Esophagus squamous epithelium (tissue), 4 donors: ENCODE data around the gene PAPPA.

Experiments used
- POLR2A ChIP-seq, 4 donors: fragments of 450-650 bp; IDR thresholded peaks; one replicate each; pipeline ENCODE4 v1.6.1; 2017; ENCODE audit warnings: antibody characterized with exemption in 4 of 4, mild to moderate bottlenecking in 4 of 4, moderate library complexity in 3 of 4
- TF ChIP-seq, protein P1 (sequence below), 6 experiments: fragments of 450-650 bp in 4 of 6; fragments of 200-600 bp in 2 of 6; sonication (generic) in 2 of 6; IDR thresholded peaks; one replicate each; pipeline ENCODE4 v1.5.1; 2016 to 2019; ENCODE audit warnings: antibody characterized with exemption in 6 of 6, mild to moderate bottlenecking in 4 of 6, moderate library complexity in 4 of 6

DNA sequence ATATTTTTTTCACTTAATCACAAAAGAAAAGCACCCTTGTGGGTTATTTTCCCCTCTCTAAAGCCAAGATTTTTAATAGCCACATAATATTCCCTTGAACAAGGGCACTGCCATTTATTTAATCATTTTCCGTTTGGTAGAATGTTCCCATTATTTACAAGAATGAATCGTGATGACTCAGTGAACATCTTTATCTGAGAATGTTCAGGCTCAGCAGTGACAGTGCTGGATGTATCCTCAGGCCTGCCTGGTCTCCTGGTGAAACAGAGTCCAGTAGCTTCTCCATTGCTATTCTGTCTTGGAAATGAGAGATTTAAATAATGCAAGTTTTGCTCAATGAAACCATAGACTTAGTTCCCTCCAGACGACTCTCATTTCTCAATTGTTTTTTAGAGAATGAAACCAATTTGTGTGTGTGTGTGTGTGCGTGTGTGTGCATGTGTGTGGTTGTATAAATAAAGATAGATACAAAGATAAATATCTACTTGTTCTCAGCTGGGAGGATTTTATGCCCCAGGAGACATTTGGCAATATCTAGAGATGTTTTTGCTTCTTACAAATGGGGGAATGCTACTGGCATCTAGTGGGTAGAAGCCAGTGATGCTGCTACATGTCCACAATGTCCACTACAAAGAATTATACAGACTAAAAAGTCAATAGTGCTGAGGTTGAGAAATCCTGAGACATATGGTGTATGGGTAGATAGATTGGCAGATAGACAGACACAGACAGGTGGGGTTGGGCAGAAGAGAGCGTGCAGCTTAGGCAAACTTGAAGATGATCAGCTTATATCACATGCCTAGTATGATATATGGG, 55.0 kb downstream of the PAPPA start:
- TF ChIP-seq POLR2A (IDR thresholded peaks at IDR 0.05), result no peak
- TF ChIP-seq, protein P1, sequence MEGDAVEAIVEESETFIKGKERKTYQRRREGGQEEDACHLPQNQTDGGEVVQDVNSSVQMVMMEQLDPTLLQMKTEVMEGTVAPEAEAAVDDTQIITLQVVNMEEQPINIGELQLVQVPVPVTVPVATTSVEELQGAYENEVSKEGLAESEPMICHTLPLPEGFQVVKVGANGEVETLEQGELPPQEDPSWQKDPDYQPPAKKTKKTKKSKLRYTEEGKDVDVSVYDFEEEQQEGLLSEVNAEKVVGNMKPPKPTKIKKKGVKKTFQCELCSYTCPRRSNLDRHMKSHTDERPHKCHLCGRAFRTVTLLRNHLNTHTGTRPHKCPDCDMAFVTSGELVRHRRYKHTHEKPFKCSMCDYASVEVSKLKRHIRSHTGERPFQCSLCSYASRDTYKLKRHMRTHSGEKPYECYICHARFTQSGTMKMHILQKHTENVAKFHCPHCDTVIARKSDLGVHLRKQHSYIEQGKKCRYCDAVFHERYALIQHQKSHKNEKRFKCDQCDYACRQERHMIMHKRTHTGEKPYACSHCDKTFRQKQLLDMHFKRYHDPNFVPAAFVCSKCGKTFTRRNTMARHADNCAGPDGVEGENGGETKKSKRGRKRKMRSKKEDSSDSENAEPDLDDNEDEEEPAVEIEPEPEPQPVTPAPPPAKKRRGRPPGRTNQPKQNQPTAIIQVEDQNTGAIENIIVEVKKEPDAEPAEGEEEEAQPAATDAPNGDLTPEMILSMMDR (IDR thresholded peaks at IDR 0.05), result no peak
